HCT116 (cell line): ENCODE measurements around the gene GLRA3. TPM values are rescaled to one million over a fixed set of nuclear protein-coding genes. Genes with fewer than 3 reads are reported as not detected.

Experiments
- ATAC-seq: fragments of 200-7000 bp; cut with Tn5 transposase; 2 replicates; pipeline ENCODE4 v1.9.1; 2020; ENCODE audit warnings: mild to moderate bottlenecking, moderate library complexity
- BruUV-seq: library from RNA; stranded (reverse); fragments of 400-500 nt; replicated peaks from 2 replicates; lab custom pipeline; 2021; lab: Mats Ljungman, UMichigan
- CTCF ChIA-PET: fragments of 300-600 bp; sonication (Branson Sonifier 250); formaldehyde crosslinking; loops from one replicate; lab custom pipeline; 2021; ENCODE audit warnings: antibody characterized with exemption; lab: Charles Lee
- POLR2A ChIA-PET: fragments of 300-600, 350-600 bp; sonication (Branson Sonifier 250); formaldehyde crosslinking; loops from one replicate; lab custom pipeline; 2021; ENCODE audit warnings: antibody characterized with exemption; lab: Charles Lee
- RAD21 ChIA-PET, 2 experiments: fragments of 300-600 bp; sonication (Branson Sonifier 250); formaldehyde crosslinking; loops; one replicate each; lab custom pipeline; 2023; ENCODE audit warnings: low total read pairs in 2 of 2; ENCODE audit not compliant: uncharacterized antibody in 2 of 2, unreplicated experiment in 2 of 2, low non-redundant PET in 1 of 2; lab: Charles Lee
- DNase-seq: peaks from one replicate; pipeline ENCODE4 v3.0.0-alpha.2; 2010; ENCODE audit warnings: low read depth, low spot score
- H2AFZ ChIP-seq: fragments of 200-600 bp; shearing (Covaris generic), sonication (generic); 2 replicates; pipeline ENCODE4 v1.6.1; 2017; ENCODE audit warnings: low read depth, mixed run types, mixed read lengths, antibody characterized with exemption, low read length; ENCODE audit not compliant: poor library complexity, severe bottlenecking
- H3K27ac ChIP-seq: 2 replicates; pipeline ENCODE4 v1.5.1; 2012; ENCODE audit warnings: low read depth, low read length
- H3K27me3 ChIP-seq: fragments of 200-600 bp; sonication (generic); 2 replicates; pipeline ENCODE4 v1.6.1; 2016; ENCODE audit warnings: mixed run types, low read length, mixed read lengths; ENCODE audit not compliant: insufficient read depth
- H3K36me3 ChIP-seq, 2 experiments: fragments of 200-500 bp in 1 of 2; fragments of 200-600 bp in 1 of 2; sonication (Bioruptor generic) in 1 of 2; sonication (generic) in 1 of 2; 2 replicates each; pipeline versions ENCODE4 v1.5.1 to v1.6.1; 2014 to 2016; ENCODE audit warnings: low read length in 2 of 2, inconsistent platforms in 1 of 2, mixed read lengths in 1 of 2, mixed run types in 1 of 2; ENCODE audit not compliant: insufficient read depth in 2 of 2, control insufficient read depth in 1 of 2
- H3K4me1 ChIP-seq, 2 experiments: fragments of 200-600 bp in 1 of 2; sonication (generic) in 1 of 2; 2 replicates each; pipeline versions ENCODE4 v1.5.1 to v1.6.1; 2012 to 2017; ENCODE audit warnings: low read length in 2 of 2, inconsistent platforms in 1 of 2, mild to moderate bottlenecking in 1 of 2, mixed read lengths in 1 of 2, mixed run types in 1 of 2, moderate library complexity in 1 of 2; ENCODE audit not compliant: insufficient read depth in 2 of 2, control insufficient read depth in 1 of 2
- H3K4me2 ChIP-seq: fragments of 200-600 bp; sonication (generic); 2 replicates; pipeline ENCODE4 v1.6.1; 2017; ENCODE audit warnings: mixed run types, low read length, mixed read lengths
- H3K4me3 ChIP-seq, 2 experiments: fragments of 200-600 bp in 1 of 2; sonication (generic) in 1 of 2; replicated peaks in 1 of 2; 2 replicates each; pipeline ENCODE4 v1.5.1; 2011 to 2016; ENCODE audit warnings: low read length in 2 of 2, control low read depth in 1 of 2, low read depth in 1 of 2, mild to moderate bottlenecking in 1 of 2, mixed read lengths in 1 of 2, mixed run types in 1 of 2
- H3K79me2 ChIP-seq: fragments of 200-600 bp; sonication (generic); 2 replicates; pipeline ENCODE4 v1.6.1; 2017; ENCODE audit warnings: mild to moderate bottlenecking, mixed run types, low read length, moderate library complexity, mixed read lengths; ENCODE audit not compliant: insufficient read depth
- H3K9ac ChIP-seq: fragments of 200-600 bp; sonication (generic); 2 replicates; pipeline ENCODE4 v1.6.1; 2016; ENCODE audit warnings: low read length, mixed read lengths
- H3K9me2 ChIP-seq: fragments of 200-600 bp; sonication (generic), shearing (Covaris generic); 2 replicates; pipeline ENCODE4 v1.6.1; 2017; ENCODE audit warnings: mixed run types, mild to moderate bottlenecking, moderate library complexity; ENCODE audit not compliant: insufficient read depth
- H3K9me3 ChIP-seq, 2 experiments: fragments of 200-500 bp in 1 of 2; fragments of 200-600 bp in 1 of 2; sonication (Bioruptor generic) in 1 of 2; sonication (generic) in 1 of 2; 2 replicates each; pipeline ENCODE4 v1.6.1; 2014 to 2017; ENCODE audit warnings: low read length in 2 of 2, mixed read lengths in 2 of 2, inconsistent platforms in 1 of 2, low read depth in 1 of 2, mild to moderate bottlenecking in 1 of 2, mixed run types in 1 of 2, moderate library complexity in 1 of 2; ENCODE audit not compliant: control insufficient read depth in 1 of 2, insufficient read depth in 1 of 2
- H4K20me1 ChIP-seq: fragments of 200-600 bp; sonication (generic), shearing (Covaris generic); 2 replicates; pipeline ENCODE4 v1.6.1; 2017; ENCODE audit warnings: mixed run types, mild to moderate bottlenecking, moderate library complexity; ENCODE audit not compliant: insufficient read depth
- CEBPB ChIP-seq: IDR thresholded peaks from 2 replicates; pipeline ENCODE4 v1.6.1; 2012; ENCODE audit warnings: low read depth
- ELF1 ChIP-seq: IDR thresholded peaks from 2 replicates; pipeline ENCODE4 v1.6.1; 2012; ENCODE audit warnings: low read depth, borderline replicate concordance
- EZH2phosphoT487 ChIP-seq: fragments of 200-600 bp; IDR thresholded peaks from 2 replicates; pipeline ENCODE4 v1.6.1; 2018; ENCODE audit warnings: antibody characterized with exemption, borderline replicate concordance
- FOSL1 ChIP-seq: IDR thresholded peaks from 2 replicates; pipeline ENCODE4 v1.6.1; 2012; ENCODE audit warnings: low read depth
- JUND ChIP-seq: IDR thresholded peaks from 2 replicates; pipeline ENCODE4 v1.6.1; 2012
- POLR2A ChIP-seq: IDR thresholded peaks from 2 replicates; pipeline ENCODE4 v1.7.0; 2011; ENCODE audit warnings: borderline replicate concordance; ENCODE audit not compliant: insufficient read depth, insufficient read length; ENCODE audit errors: extremely low read depth
- SIN3A ChIP-seq: IDR thresholded peaks from 2 replicates; pipeline ENCODE4 v1.6.1; 2012; ENCODE audit warnings: low read depth
- ZFX ChIP-seq: fragments of 450-650 bp; IDR thresholded peaks from 2 replicates; pipeline ENCODE4 v1.6.1; 2017
- intact Hi-C: fragments of 100-400 bp; cut with micrococcal nuclease; formaldehyde crosslinking; loops from 2 replicates; pipeline ENCODE4 v1.10.0; 2022
- total RNA-seq: library from RNA; stranded (reverse); gene quantifications from one replicate; pipeline ENCODE4 v1.2.1, GENCODE V29; 2021; ENCODE audit not compliant: unreplicated experiment
- TF ChIP-seq, protein P1 (sequence below): IDR thresholded peaks from 2 replicates; pipeline ENCODE4 v1.6.1; 2011; ENCODE audit warnings: mild to moderate bottlenecking, low read length, moderate library complexity; ENCODE audit not compliant: insufficient replicate concordance; ENCODE audit errors: extremely low read depth
- TF ChIP-seq, protein P2 (sequence below): IDR thresholded peaks from 2 replicates; pipeline ENCODE4 v1.6.1; 2012; ENCODE audit warnings: low read depth

GLRA3 gene
- total RNA-seq, 1 experiment from 2014 or later: not detected

- no peaks in the 10 kb centered on the region for H3K36me3 ChIP-seq
- TF ChIP-seq SIN3A (no peak), ZFX (no peak), FOSL1 (no peak)
- TF ChIP-seq, protein P1, sequence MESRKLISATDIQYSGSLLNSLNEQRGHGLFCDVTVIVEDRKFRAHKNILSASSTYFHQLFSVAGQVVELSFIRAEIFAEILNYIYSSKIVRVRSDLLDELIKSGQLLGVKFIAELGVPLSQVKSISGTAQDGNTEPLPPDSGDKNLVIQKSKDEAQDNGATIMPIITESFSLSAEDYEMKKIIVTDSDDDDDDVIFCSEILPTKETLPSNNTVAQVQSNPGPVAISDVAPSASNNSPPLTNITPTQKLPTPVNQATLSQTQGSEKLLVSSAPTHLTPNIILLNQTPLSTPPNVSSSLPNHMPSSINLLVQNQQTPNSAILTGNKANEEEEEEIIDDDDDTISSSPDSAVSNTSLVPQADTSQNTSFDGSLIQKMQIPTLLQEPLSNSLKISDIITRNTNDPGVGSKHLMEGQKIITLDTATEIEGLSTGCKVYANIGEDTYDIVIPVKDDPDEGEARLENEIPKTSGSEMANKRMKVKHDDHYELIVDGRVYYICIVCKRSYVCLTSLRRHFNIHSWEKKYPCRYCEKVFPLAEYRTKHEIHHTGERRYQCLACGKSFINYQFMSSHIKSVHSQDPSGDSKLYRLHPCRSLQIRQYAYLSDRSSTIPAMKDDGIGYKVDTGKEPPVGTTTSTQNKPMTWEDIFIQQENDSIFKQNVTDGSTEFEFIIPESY: no peak
- H3K79me2 ChIP-seq: no peaks in the 10 kb centered on the region
- no peaks in the 10 kb centered on the region for H4K20me1 ChIP-seq
- no peak overlapping the region for H3K9ac ChIP-seq
- no peak overlapping the region for H3K4me2 ChIP-seq
- H3K9me2 ChIP-seq: no peaks in the 10 kb centered on the region
- H3K4me3 ChIP-seq: no peak overlapping the region
- H3K27me3 ChIP-seq: no peaks in the 10 kb centered on the region
- ATAC-seq (no peak), DNase-seq (no peak)
- no peak overlapping the region for H3K27ac ChIP-seq
- BruUV-seq: no TSS peak
- no peak overlapping the region for H2AFZ ChIP-seq
- POLR2A ChIA-PET: no interaction called here
- CTCF ChIA-PET: interaction anchor here (0.9 kb wide), 1 partner anchor 9 kb away, joined by 3 read pairs; no protein-coding TSS in a partner anchor
- no peaks in the 10 kb centered on the region for H3K9me3 ChIP-seq
- intact Hi-C loops: no loop called here
- RAD21 ChIA-PET: no interaction called here
- no peaks in the 10 kb centered on the region for H3K4me1 ChIP-seq
Observed at GRCh38 chr4:174870311-174870710, 41.3 kb upstream of the GLRA3 start.

GRCh38 chr4:174869339-174869738, 40.3 kb upstream of the GLRA3 start:
- ATAC-seq: no peak
- Histone ChIP-seq H3K9me3 (no peaks in the 10 kb centered on the region), H3K79me2 (no peaks in the 10 kb centered on the region), H3K9me2 (no peaks in the 10 kb centered on the region), H3K27me3 (no peaks in the 10 kb centered on the region), H3K4me2 (no peak overlapping the region), H3K4me3 (no peak overlapping the region), H3K27ac (no peak overlapping the region), H3K36me3 (no peaks in the 10 kb centered on the region), H3K9ac (no peak overlapping the region), H2AFZ (no peak overlapping the region), H3K4me1 (no peaks in the 10 kb centered on the region), H4K20me1 (no peaks in the 10 kb centered on the region)
- POLR2A ChIA-PET: no interaction called here
- intact Hi-C loops: no loop called here
- BruUV-seq: no TSS peak
- no peak for DNase-seq
- CTCF ChIA-PET: no interaction called here
- RAD21 ChIA-PET: no interaction called here
- TF ChIP-seq ZFX (no peak), CEBPB (no peak), JUND (no peak), ELF1 (no peak), POLR2A (no peak), EZH2phosphoT487 (no peak)
- TF ChIP-seq, protein P1: no peak
- TF ChIP-seq, protein P2, sequence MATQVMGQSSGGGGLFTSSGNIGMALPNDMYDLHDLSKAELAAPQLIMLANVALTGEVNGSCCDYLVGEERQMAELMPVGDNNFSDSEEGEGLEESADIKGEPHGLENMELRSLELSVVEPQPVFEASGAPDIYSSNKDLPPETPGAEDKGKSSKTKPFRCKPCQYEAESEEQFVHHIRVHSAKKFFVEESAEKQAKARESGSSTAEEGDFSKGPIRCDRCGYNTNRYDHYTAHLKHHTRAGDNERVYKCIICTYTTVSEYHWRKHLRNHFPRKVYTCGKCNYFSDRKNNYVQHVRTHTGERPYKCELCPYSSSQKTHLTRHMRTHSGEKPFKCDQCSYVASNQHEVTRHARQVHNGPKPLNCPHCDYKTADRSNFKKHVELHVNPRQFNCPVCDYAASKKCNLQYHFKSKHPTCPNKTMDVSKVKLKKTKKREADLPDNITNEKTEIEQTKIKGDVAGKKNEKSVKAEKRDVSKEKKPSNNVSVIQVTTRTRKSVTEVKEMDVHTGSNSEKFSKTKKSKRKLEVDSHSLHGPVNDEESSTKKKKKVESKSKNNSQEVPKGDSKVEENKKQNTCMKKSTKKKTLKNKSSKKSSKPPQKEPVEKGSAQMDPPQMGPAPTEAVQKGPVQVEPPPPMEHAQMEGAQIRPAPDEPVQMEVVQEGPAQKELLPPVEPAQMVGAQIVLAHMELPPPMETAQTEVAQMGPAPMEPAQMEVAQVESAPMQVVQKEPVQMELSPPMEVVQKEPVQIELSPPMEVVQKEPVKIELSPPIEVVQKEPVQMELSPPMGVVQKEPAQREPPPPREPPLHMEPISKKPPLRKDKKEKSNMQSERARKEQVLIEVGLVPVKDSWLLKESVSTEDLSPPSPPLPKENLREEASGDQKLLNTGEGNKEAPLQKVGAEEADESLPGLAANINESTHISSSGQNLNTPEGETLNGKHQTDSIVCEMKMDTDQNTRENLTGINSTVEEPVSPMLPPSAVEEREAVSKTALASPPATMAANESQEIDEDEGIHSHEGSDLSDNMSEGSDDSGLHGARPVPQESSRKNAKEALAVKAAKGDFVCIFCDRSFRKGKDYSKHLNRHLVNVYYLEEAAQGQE: no peak
